Body of pancreas (tissue), 4 donors: ENCODE results near the gene CMTM8. TPM values are rescaled to one million over a fixed set of nuclear protein-coding genes. Genes with fewer than 3 reads are reported as not detected.
A peak's percentile ranks its signal among the peaks of the same experiment; 100 is the strongest.
"Not testable (repeated sequence)": the region's sequence is repeated elsewhere in the genome, so short reads cannot be mapped to it uniquely, and the experiment has no call there.

Experiments used
- ATAC-seq: fragments of 150-250 bp; one replicate; pipeline ENCODE4 v1.9.1; 2016
- DNase-seq, 4 donors: peaks; one replicate each; pipeline ENCODE4 v3.0.0-alpha.2; 2019
- H3K27ac ChIP-seq, 4 donors: fragments of 200-600 bp; sonication (generic); 1 replicate in 3 of 4; 2 replicates in 1 of 4; pipeline versions ENCODE4 v1.5.1 to v1.6.1; 2016 to 2019; ENCODE audit warnings: mild to moderate bottlenecking in 1 of 4, mixed read lengths in 1 of 4, moderate library complexity in 1 of 4
- H3K27me3 ChIP-seq, 2 donors: fragments of 200-600 bp; sonication (generic); one replicate each; pipeline ENCODE4 v1.6.0; 2016; ENCODE audit warnings: mild to moderate bottlenecking in 1 of 2
- H3K36me3 ChIP-seq, 2 donors: fragments of 200-600 bp; sonication (generic); replicated peaks in 1 of 2; 2 replicates each; pipeline ENCODE4 v1.5.1; 2016; ENCODE audit warnings: low read depth in 2 of 2; ENCODE audit not compliant: insufficient read depth in 1 of 2
- H3K4me1 ChIP-seq: fragments of 200-600 bp; sonication (generic); one replicate; pipeline ENCODE4 v1.6.0; 2016
- H3K4me3 ChIP-seq, 2 donors: fragments of 200-600 bp; sonication (generic); 1 replicate in 1 of 2; 2 replicates in 1 of 2; pipeline ENCODE4 v1.5.1; 2016 to 2019
- H3K9me3 ChIP-seq, 3 donors: fragments of 200-600 bp; sonication (generic); 1 replicate in 2 of 3; 2 replicates in 1 of 3; pipeline ENCODE4 v1.5.1; 2016
- CTCF ChIP-seq, 7 experiments: fragments of 450-650 bp in 4 of 7; fragments of 200-600 bp in 3 of 7; sonication (generic) in 3 of 7; IDR thresholded peaks; one replicate each; pipeline ENCODE4 v1.5.1; 2016 to 2019; ENCODE audit warnings: antibody characterized with exemption in 7 of 7
- POLR2A ChIP-seq, 3 donors: fragments of 450-650 bp; IDR thresholded peaks; one replicate each; pipeline ENCODE4 v1.6.1; 2016; ENCODE audit warnings: antibody characterized with exemption in 3 of 3, mild to moderate bottlenecking in 2 of 3
- WGBS, 2 donors: methylation state at CpG; one replicate each; pipeline ENCODE4 v1.1.5; 2017; 5-methylcytosine and 5-hydroxymethylcytosine counted together
- intact Hi-C: fragments of 100-400 bp; cut with DNase I; formaldehyde crosslinking; loops from one replicate; pipeline ENCODE4 v1.15.1; 2023
- total RNA-seq, 2 donors: library from RNA; depleted of rRNA; stranded (reverse); fragments of >200 nt; gene quantifications; one replicate each; pipeline ENCODE4 v1.1.0, GENCODE V29; 2016

Gene CMTM8
- total RNA-seq, 2 donors from 2014 or later: 22.7 to 31.4 TPM

DNA sequence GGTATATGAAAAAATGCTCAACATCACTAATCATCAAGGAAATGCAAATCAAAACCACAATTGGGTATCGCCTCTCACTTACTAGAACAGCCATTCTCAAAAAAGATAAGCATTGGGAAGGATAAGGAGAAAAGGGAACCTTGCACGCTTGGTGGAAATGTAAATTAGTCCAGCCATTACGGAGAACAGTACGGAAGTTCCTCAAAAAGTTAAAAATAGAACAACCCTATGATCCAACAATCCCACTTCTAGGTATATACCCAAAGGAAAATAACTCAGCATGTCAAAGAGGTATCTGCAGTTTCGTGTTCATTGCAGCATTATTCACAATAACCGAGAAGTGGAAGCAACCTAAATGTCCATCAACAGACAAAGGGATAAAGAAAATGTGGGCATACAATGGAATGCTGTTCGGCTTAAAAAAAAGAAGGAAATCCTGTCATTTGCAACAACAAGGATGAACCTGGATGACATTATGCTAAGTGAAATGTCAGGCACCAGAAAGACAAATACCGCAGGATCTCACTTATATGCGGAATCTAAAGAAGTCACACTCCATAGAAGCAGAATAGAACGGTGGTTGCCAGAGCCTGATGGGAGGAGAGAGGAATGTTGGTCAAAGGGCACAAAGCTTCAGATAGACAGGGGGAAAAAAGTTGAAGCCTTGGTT, 141.5 kb downstream of the CMTM8 start:
- Histone ChIP-seq H3K27me3 (no peaks in the 10 kb centered on the region), H3K36me3 (no peaks in the 10 kb centered on the region), H3K4me3 (no peak overlapping the region), H3K27ac (no peak overlapping the region), H3K9me3 (no peaks in the 10 kb centered on the region), H3K4me1 (no peaks in the 10 kb centered on the region)
- ATAC-seq: no peak
- DNase-seq: no peak
- intact Hi-C loops: loop anchor here (5.0 kb wide), 1 partner anchor 87 kb away; no protein-coding TSS in a partner anchor
- 70 to 80% methylated on average over 10 of the region's 10 CpGs for WGBS, 2 donors
- no peak for TF ChIP-seq POLR2A (IDR thresholded peaks at IDR 0.05)
- no peak for TF ChIP-seq CTCF (IDR thresholded peaks at IDR 0.05)

- 87 to 92% methylated on average over 7 of the region's 7 CpGs for WGBS, 2 donors
- TF ChIP-seq CTCF (IDR thresholded peaks at IDR 0.05): no peak
- TF ChIP-seq POLR2A (IDR thresholded peaks at IDR 0.05): no peak
- no peak for DNase-seq
- H3K27ac ChIP-seq: no peak overlapping the region
- H3K9me3 ChIP-seq: no peaks in the 10 kb centered on the region
- H3K27me3 ChIP-seq: no peaks in the 10 kb centered on the region
- no peaks in the 10 kb centered on the region for H3K36me3 ChIP-seq
- no peaks in the 10 kb centered on the region for H3K4me1 ChIP-seq
- intact Hi-C loops: no loop called here
- ATAC-seq: no peak
- H3K4me3 ChIP-seq: no peak overlapping the region
Observed at GRCh38 chr3:32381922-32382321, 143.4 kb downstream of the CMTM8 start.

DNA sequence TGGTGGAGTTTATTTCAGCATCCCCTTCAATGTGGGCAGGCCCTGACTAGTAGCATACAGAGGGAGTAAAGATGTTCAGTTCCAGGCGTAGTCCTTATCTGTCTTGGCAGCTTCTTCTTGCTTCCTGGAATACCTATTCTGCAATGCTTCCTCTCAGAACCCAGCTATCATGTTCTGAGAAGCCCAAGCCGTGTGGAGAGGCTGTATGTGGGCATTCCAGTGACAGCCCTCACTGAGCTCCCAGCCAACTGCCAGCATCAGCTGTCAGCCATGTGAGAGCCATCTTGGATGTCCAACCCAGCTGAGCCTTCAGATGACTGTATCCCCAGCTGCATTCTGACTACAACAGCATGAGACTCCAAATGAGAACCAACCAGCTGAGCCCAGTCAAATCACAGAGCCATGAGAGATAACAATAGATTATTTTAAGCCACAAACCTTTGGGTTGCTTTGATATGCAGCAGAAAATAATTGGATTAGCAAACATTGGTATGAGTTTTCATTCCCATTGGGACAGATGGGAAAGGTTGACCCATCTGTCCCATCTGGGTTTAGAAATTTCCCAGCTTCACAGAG, 144.7 kb downstream of the CMTM8 start:
- Histone ChIP-seq H3K27ac (no peak overlapping the region), H3K27me3 (no peaks in the 10 kb centered on the region), H3K9me3 (no peaks in the 10 kb centered on the region), H3K4me3 (no peak overlapping the region), H3K4me1 (no peaks in the 10 kb centered on the region), H3K36me3 (no peaks in the 10 kb centered on the region)
- intact Hi-C loops: no loop called here
- ATAC-seq (no peak), DNase-seq (no peak)
- TF ChIP-seq POLR2A (IDR thresholded peaks at IDR 0.05) (no peak), CTCF (IDR thresholded peaks at IDR 0.05) (no peak)
- WGBS, 2 donors: 64 to 80% methylated on average over 2 of the region's 2 CpGs

DNA sequence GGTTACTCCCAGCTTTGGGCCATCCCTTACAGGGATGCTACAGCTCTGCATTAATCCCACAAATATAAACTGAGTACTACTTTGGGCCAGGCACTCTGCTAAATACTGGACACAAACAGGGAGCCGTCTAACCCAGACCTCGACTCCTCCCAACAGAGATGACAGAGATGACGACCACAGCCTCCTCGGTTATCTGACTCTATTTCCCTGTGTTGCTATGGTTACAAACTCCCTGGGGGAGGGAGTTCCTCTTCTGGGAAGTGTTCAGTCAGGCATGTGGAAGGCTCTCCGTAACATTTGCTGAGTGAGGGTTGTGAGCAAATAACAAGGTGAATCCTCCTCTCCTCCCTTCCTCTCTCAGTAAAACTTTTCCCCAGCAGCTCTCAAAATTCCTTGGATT, 146.5 kb downstream of the CMTM8 start:
- Histone ChIP-seq H3K4me1 (no peaks in the 10 kb centered on the region), H3K9me3 (no peaks in the 10 kb centered on the region), H3K27me3 (no peaks in the 10 kb centered on the region), H3K27ac (no peak overlapping the region), H3K4me3 (no peak overlapping the region), H3K36me3 (no peaks in the 10 kb centered on the region)
- DNase-seq (peak in 1 of 4 donors; percentile 40), ATAC-seq (no peak)
- no peak for TF ChIP-seq POLR2A (IDR thresholded peaks at IDR 0.05)
- TF ChIP-seq CTCF (IDR thresholded peaks at IDR 0.05): no peak
- 30 to 43% methylated on average over 5 of the region's 5 CpGs for WGBS, 2 donors
- intact Hi-C loops: no loop called here

- Histone ChIP-seq H3K4me1 (peaks cover 10% of the 10 kb centered on the region), H3K27me3 (no peaks in the 10 kb centered on the region), H3K4me3 (no peak overlapping the region), H3K9me3 (no peaks in the 10 kb centered on the region), H3K36me3 (no peaks in the 10 kb centered on the region), H3K27ac (no peak overlapping the region)
- TF ChIP-seq POLR2A (IDR thresholded peaks at IDR 0.05) (no peak), CTCF (IDR thresholded peaks at IDR 0.05) (no peak)
- DNase-seq (no peak), ATAC-seq (no peak)
- 74 to 88% methylated on average over 2 of the region's 2 CpGs for WGBS, 2 donors
- intact Hi-C loops: no loop called here
Observed at GRCh38 chr3:32387512-32387911, 149.0 kb downstream of the CMTM8 start.

DNA sequence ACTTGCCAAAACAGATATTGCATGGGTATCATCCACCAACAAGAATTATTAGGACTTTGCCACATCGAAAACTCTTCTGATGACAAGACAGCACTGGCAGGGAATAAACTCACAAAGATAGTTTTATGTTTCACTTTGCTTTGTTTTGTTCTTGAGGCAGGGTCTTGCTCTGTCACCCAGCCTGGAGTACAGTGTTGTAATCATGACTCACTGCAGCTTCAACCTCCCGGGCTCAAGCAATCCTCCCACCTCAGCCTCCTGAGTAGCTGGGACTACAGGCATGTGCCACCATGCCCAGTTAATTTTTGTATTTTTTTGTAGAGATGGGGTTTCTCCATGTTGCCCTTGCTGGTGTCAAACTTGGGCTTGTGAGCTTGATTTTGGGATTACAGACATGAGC, 151.1 kb downstream of the CMTM8 start:
- H3K36me3 ChIP-seq, DNase-seq, H3K4me3 ChIP-seq, H3K9me3 ChIP-seq, intact Hi-C loops, H3K27me3 ChIP-seq, ATAC-seq, H3K27ac ChIP-seq: not testable (repeated sequence)
- peaks cover 10% of the 10 kb centered on the region for H3K4me1 ChIP-seq
- WGBS, 2 donors: 81 to 86% methylated on average over 2 of the region's 2 CpGs
